Chondrocyte (in vitro differentiated cells): ENCODE measurements around the gene CCDC144A. TPM values are rescaled to one million over a fixed set of nuclear protein-coding genes. Genes with fewer than 3 reads are reported as not detected.
A peak's percentile ranks its signal among the peaks of the same experiment; 100 is the strongest.
"Not testable (repeated sequence)": the region's sequence is repeated elsewhere in the genome, so short reads cannot be mapped to it uniquely, and the experiment has no call there.

Experiments used
- DNase-seq: peaks from one replicate; pipeline ENCODE4 v3.0.0; 2021; ENCODE audit warnings: mixed read lengths, low spot score
- H3K27ac Mint-ChIP-seq: one replicate; pipeline ENCODE4 v1.8.0; 2021; ENCODE audit warnings: mild to moderate bottlenecking, moderate library complexity, mixed read lengths; ENCODE audit not compliant: unreplicated experiment
- H3K27me3 Mint-ChIP-seq: 2 replicates; pipeline ENCODE4 v1.8.0; 2021; ENCODE audit warnings: low read depth, mixed read lengths
- H3K36me3 Mint-ChIP-seq: 2 replicates; pipeline ENCODE4 v1.8.0; 2021; ENCODE audit warnings: low read depth, mixed read lengths
- H3K4me1 Mint-ChIP-seq: 2 replicates; pipeline ENCODE4 v1.8.0; 2021; ENCODE audit warnings: low read depth, mild to moderate bottlenecking, mixed read lengths
- H3K4me3 Mint-ChIP-seq: one replicate; pipeline ENCODE4 v1.8.0; 2021; ENCODE audit warnings: mild to moderate bottlenecking, moderate library complexity, mixed read lengths; ENCODE audit not compliant: unreplicated experiment
- H3K9me3 Mint-ChIP-seq: 2 replicates; pipeline ENCODE4 v1.8.0; 2021; ENCODE audit warnings: low read depth, mixed read lengths
- total RNA-seq: library from RNA; stranded (reverse); gene quantifications from 3 replicates; pipeline ENCODE4 v1.2.1, GENCODE V29; 2021
- TF ChIP-seq, protein P1 (sequence below): fragments of 200-600 bp; sonication (generic); IDR thresholded peaks from 2 replicates; pipeline ENCODE4 v1.5.0; 2021; ENCODE audit warnings: antibody characterized with exemption, mild to moderate bottlenecking, moderate library complexity

CCDC144A gene
- total RNA-seq, 1 donor from 2014 or later, result 0.82 TPM

DNA sequence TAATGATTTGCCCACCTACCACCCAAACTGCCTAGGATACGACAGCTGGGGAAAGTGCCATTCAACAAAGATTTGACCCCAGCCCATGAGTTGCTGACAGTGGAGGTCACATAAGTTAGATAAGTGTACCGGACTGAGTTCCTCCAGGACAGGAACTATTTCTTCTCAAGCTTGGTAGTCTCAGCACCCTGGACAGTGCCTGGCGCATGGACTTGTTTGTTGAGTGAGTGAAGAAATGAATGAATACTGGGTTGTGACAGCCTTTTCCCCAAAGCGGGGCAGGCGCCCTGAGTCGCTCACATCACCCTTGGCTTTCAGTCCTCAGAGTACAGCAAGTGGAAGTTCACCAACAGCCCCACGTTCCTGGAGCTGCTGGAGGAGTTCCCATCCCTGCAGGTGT, 122.1 kb downstream of the CCDC144A start:
- H3K27me3 Mint-ChIP-seq, result peaks cover 19% of the 10 kb centered on the region
- not testable (repeated sequence) for H3K4me1 Mint-ChIP-seq, H3K36me3 Mint-ChIP-seq, H3K4me3 Mint-ChIP-seq, DNase-seq, H3K9me3 Mint-ChIP-seq, H3K27ac Mint-ChIP-seq

DNA sequence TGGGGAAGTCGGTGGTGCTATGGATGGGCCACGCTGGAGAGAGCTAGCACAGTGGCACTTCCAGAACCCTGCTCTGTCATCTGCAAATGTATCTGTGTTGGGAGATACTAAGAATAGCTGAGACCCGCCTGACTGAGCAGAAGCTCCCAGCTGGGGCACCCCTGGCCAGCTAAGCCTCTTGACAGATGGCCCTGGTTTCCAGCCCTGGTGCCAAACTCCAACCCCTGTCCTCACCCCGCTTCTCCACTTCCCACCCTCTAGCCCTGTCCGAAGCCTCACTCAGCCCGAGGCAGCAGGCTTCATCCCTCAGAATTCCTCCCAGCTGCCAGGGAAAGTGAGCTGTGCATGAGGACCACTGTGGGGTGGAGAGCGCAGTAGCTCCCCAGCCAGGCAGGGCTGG, 124.4 kb downstream of the CCDC144A start:
- H3K27ac Mint-ChIP-seq, result no peak overlapping the region
- TF ChIP-seq, protein P1, sequence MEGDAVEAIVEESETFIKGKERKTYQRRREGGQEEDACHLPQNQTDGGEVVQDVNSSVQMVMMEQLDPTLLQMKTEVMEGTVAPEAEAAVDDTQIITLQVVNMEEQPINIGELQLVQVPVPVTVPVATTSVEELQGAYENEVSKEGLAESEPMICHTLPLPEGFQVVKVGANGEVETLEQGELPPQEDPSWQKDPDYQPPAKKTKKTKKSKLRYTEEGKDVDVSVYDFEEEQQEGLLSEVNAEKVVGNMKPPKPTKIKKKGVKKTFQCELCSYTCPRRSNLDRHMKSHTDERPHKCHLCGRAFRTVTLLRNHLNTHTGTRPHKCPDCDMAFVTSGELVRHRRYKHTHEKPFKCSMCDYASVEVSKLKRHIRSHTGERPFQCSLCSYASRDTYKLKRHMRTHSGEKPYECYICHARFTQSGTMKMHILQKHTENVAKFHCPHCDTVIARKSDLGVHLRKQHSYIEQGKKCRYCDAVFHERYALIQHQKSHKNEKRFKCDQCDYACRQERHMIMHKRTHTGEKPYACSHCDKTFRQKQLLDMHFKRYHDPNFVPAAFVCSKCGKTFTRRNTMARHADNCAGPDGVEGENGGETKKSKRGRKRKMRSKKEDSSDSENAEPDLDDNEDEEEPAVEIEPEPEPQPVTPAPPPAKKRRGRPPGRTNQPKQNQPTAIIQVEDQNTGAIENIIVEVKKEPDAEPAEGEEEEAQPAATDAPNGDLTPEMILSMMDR, result no peak
- no peak overlapping the region for H3K4me3 Mint-ChIP-seq
- no peak for DNase-seq
- H3K9me3 Mint-ChIP-seq, result no peaks in the 10 kb centered on the region
- no peaks in the 10 kb centered on the region for H3K36me3 Mint-ChIP-seq
- H3K4me1 Mint-ChIP-seq, result no peaks in the 10 kb centered on the region
- H3K27me3 Mint-ChIP-seq, result peaks cover 24% of the 10 kb centered on the region

DNA sequence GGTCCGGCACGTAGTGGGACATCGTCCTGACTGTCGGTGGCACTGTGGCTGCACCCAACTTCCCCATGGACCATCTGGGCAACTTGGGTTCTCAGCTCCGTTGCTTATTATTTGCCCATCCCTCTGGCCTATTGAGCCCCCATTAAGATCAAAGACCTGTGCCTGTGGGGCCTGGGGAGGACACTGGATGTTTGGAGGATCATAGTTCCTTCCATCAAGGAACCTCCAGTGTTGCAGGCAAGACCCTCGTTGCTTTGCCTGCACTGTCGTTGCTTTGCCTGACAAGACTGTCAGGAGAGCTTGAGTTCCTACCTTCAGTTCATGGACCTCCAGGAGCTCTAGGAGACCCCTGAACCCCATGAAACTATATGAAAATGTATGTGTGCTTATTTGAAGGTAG, 127.2 kb downstream of the CCDC144A start:
- DNase-seq, result no peak
- H3K27ac Mint-ChIP-seq, result no peak overlapping the region
- H3K9me3 Mint-ChIP-seq, result no peaks in the 10 kb centered on the region
- no peak overlapping the region for H3K4me3 Mint-ChIP-seq
- H3K4me1 Mint-ChIP-seq, result peaks cover 15% of the 10 kb centered on the region
- peaks cover 24% of the 10 kb centered on the region for H3K27me3 Mint-ChIP-seq
- TF ChIP-seq, protein P1, result no peak
- no peaks in the 10 kb centered on the region for H3K36me3 Mint-ChIP-seq

DNA sequence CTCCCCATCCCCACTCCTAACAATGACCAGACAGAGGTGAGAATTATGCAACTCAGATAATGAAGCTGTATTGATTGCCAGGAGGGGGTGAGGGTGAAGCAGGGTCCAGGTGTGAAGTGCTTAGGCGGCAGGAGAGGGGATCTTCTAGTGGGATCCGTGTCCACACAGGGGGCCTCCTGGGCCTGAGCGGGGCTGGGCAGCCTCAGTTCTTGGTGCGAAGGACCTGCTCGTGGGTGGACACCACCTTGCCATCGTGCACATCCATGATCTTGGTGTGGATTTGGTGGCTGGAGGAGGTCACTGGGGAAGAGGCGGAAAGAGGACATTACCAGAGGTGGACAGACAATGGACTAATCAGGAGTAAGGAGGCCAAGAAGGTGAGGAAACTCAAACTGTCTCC, 127.9 kb downstream of the CCDC144A start:
- DNase-seq, H3K36me3 Mint-ChIP-seq, H3K4me3 Mint-ChIP-seq, H3K27ac Mint-ChIP-seq, H3K9me3 Mint-ChIP-seq: not testable (repeated sequence)
- Mint-ChIP-seq H3K4me1 (peaks cover 15% of the 10 kb centered on the region), H3K27me3 (peaks cover 24% of the 10 kb centered on the region)

DNA sequence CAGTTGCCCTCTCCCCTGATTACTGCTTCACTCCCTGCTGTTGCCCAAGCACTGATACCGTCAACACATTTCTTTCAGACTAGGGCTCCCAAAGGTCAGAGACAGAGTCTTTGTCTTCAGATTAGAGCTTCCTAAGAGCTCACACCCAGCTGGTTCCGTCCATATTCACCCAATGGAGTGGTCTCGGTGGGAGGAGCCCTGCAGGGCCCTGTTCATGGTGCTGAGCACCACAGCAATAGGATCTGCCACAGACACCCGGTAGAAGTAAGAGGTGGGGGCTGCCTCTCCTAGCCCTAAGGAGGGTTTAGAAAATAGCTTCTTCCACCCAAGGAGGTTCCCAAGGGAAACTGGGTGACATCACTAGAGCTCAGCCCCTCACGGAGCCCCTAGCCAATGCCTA, 128.3 kb downstream of the CCDC144A start:
- H3K4me1 Mint-ChIP-seq, result peaks cover 15% of the 10 kb centered on the region
- no peak overlapping the region for H3K27ac Mint-ChIP-seq
- no peaks in the 10 kb centered on the region for H3K36me3 Mint-ChIP-seq
- TF ChIP-seq, protein P1, result no peak
- peaks cover 22% of the 10 kb centered on the region for H3K27me3 Mint-ChIP-seq
- no peak for DNase-seq
- no peaks in the 10 kb centered on the region for H3K9me3 Mint-ChIP-seq
- H3K4me3 Mint-ChIP-seq, result no peak overlapping the region

DNA sequence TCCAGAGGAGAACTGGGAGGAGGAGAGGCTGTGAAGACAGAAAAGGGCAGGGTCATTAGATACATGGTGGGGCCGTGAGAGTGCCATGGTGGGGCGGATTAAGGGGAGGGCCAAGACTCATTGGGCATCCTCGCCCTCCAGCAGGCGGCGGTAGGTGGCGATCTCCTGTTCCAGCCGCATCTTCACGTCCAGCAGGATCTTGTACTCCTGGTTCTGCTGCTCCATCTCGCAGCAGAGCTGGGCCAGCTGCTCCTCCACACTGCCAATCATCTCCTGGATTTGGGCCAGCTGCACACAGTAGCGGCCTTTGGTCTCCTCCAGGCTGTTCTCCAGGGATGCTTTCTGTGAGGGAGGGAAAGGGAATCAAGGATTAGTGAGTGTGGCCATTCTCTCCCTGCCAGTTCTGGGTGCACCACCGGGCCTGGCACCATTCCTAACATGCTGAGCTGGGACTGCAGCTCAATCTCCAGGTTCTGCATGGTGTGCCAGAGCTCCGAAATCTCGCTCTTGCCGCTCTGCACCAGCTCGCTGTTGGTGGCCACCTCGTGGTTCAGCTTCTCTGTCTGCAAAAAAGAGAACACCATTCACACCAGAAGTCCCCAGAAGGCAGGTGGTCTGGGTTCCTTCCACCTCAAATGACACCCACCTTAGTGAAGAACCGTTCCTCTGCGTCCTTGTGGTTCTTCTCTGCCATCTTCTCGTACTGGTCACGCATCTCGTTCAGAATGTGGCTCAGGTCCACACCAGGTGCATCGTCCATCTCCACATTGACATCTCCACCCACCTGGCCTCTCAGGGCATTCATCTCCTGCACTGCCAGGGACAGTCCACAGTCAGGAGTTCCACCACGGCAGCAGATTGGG, 129.0 kb downstream of the CCDC144A start:
- Mint-ChIP-seq H3K27me3 (peaks cover 22% of the 10 kb centered on the region), H3K4me3 (no peak overlapping the region), H3K9me3 (no peaks in the 10 kb centered on the region), H3K36me3 (no peaks in the 10 kb centered on the region), H3K27ac (no peak overlapping the region), H3K4me1 (peaks cover 15% of the 10 kb centered on the region)
- TF ChIP-seq, protein P1, result no peak
- peak; percentile 62 for DNase-seq
